Measurements from ENCODE around the gene SHC3.
"Not testable (repeated sequence)": the region's sequence is repeated elsewhere in the genome, so short reads cannot be mapped to it uniquely, and the experiment has no call there.

The SHC3 gene

GRCh38 chr9:89212171-89212570 is 33.6 kb upstream of the SHC3 start:
- Histone ChIP-seq H3K4me1 (ENCODE audit: control insufficient read depth, insufficient read depth, low read length, poor library complexity, severe bottlenecking) (no peaks in the 10 kb centered on the region), H3K36me3 (ENCODE audit: control insufficient read depth, insufficient read depth, low read length) (no peaks in the 10 kb centered on the region), H3K4me3 (ENCODE audit: extremely low read depth, insufficient read depth, low read length, poor library complexity, severe bottlenecking) (no peak overlapping the region), H3K27ac (ENCODE audit: low read depth, low read length, severe bottlenecking) (no peak overlapping the region), H3K9me3 (ENCODE audit: control insufficient read depth, low read length) (peaks cover 3% of the 10 kb centered on the region)
- no CpG with 5 or more reads among the region's 1 CpG for WGBS, 2 experiments (ENCODE audit: insufficient coverage in 2 of 2)

- not testable (repeated sequence) for H3K27ac ChIP-seq (ENCODE audit: low read depth, low read length, severe bottlenecking); H3K4me3 ChIP-seq (ENCODE audit: extremely low read depth, insufficient read depth, low read length, poor library complexity, severe bottlenecking); H3K36me3 ChIP-seq (ENCODE audit: control insufficient read depth, insufficient read depth, low read length); H3K4me1 ChIP-seq (ENCODE audit: control insufficient read depth, insufficient read depth, low read length, poor library complexity, severe bottlenecking); H3K9me3 ChIP-seq (ENCODE audit: control insufficient read depth, low read length)
- 92 to 97% methylated on average over 10 to 16 of the region's 21 CpGs for WGBS, 2 experiments (ENCODE audit: insufficient coverage in 2 of 2)
These were observed 30.7 kb upstream of the SHC3 start for GRCh38 chr9:89209311-89209710.

- Histone ChIP-seq H3K36me3 (ENCODE audit: control insufficient read depth, insufficient read depth, low read length) (no peaks in the 10 kb centered on the region), H3K9me3 (ENCODE audit: control insufficient read depth, low read length) (no peaks in the 10 kb centered on the region), H3K4me1 (ENCODE audit: control insufficient read depth, insufficient read depth, low read length, poor library complexity, severe bottlenecking) (no peaks in the 10 kb centered on the region), H3K27ac (ENCODE audit: low read depth, low read length, severe bottlenecking) (no peak overlapping the region), H3K4me3 (ENCODE audit: extremely low read depth, insufficient read depth, low read length, poor library complexity, severe bottlenecking) (no peak overlapping the region)
- WGBS, 2 experiments (ENCODE audit: insufficient coverage in 2 of 2), result 86 to 93% methylated on average over 2 of the region's 4 CpGs
These were observed 28.4 kb upstream of the SHC3 start for GRCh38 chr9:89207026-89207425.

GRCh38 chr9:89204801-89205200 is 26.2 kb upstream of the SHC3 start:
- Histone ChIP-seq H3K4me1 (ENCODE audit: control insufficient read depth, insufficient read depth, low read length, poor library complexity, severe bottlenecking) (no peaks in the 10 kb centered on the region), H3K4me3 (ENCODE audit: extremely low read depth, insufficient read depth, low read length, poor library complexity, severe bottlenecking) (no peak overlapping the region), H3K27ac (ENCODE audit: low read depth, low read length, severe bottlenecking) (no peak overlapping the region), H3K36me3 (ENCODE audit: control insufficient read depth, insufficient read depth, low read length) (no peaks in the 10 kb centered on the region), H3K9me3 (ENCODE audit: control insufficient read depth, low read length) (no peaks in the 10 kb centered on the region)
- 89 to 90% methylated on average over 5 of the region's 5 CpGs for WGBS, 2 experiments (ENCODE audit: insufficient coverage in 2 of 2)

DNA sequence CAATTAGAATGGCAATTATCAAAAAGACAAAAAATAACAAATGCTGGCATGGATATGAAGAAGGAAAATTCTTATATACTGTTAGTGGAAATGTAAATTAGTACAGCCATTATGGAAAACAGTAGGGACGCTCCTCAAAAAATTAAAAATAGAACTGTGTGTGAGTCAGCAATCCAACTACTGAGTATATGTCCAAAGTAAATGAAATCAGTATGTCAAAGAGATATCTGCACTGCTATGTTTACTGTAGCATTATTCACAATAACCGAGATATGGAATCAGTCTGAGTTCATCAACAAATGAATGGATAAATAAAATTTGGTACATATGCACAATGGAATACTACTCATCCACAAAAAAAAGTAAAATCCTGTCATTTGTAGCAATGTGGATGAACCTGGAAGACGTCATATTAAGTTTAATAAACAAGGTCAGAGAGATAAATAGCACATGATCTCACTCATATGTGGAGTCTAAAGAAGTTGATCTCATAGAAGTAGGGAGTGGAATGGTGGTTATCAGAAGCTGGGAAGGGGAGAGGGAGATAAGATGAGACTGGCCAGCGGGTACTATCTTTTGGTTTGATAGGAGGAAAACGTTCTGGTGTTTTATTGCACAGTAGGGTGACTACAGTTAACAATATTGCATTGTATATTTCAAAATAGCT is 16.6 kb upstream of the SHC3 start:
- H3K27ac ChIP-seq (ENCODE audit: low read depth, low read length, severe bottlenecking), result no peak overlapping the region
- no peaks in the 10 kb centered on the region for H3K36me3 ChIP-seq (ENCODE audit: control insufficient read depth, insufficient read depth, low read length)
- H3K4me3 ChIP-seq (ENCODE audit: extremely low read depth, insufficient read depth, low read length, poor library complexity, severe bottlenecking), result no peak overlapping the region
- H3K9me3 ChIP-seq (ENCODE audit: control insufficient read depth, low read length), result peaks cover 2% of the 10 kb centered on the region
- 85% methylated on average over 2 of the region's 5 CpGs; no CpG with 5 or more reads in 1 of the 2 experiments for WGBS, 2 experiments (ENCODE audit: insufficient coverage in 2 of 2)
- H3K4me1 ChIP-seq (ENCODE audit: control insufficient read depth, insufficient read depth, low read length, poor library complexity, severe bottlenecking), result no peaks in the 10 kb centered on the region

GRCh38 chr9:89194421-89195130 is 16.0 kb upstream of the SHC3 start:
- no peaks in the 10 kb centered on the region for H3K4me1 ChIP-seq (ENCODE audit: control insufficient read depth, insufficient read depth, low read length, poor library complexity, severe bottlenecking)
- no peak overlapping the region for H3K27ac ChIP-seq (ENCODE audit: low read depth, low read length, severe bottlenecking)
- peaks cover 2% of the 10 kb centered on the region for H3K9me3 ChIP-seq (ENCODE audit: control insufficient read depth, low read length)
- 80 to 88% methylated on average over 1 of the region's 4 CpGs for WGBS, 2 experiments (ENCODE audit: insufficient coverage in 2 of 2)
- H3K4me3 ChIP-seq (ENCODE audit: extremely low read depth, insufficient read depth, low read length, poor library complexity, severe bottlenecking), result no peak overlapping the region
- no peaks in the 10 kb centered on the region for H3K36me3 ChIP-seq (ENCODE audit: control insufficient read depth, insufficient read depth, low read length)

GRCh38 chr9:89191004-89191403 is 12.4 kb upstream of the SHC3 start:
- no peaks in the 10 kb centered on the region for H3K4me1 ChIP-seq (ENCODE audit: control insufficient read depth, insufficient read depth, low read length, poor library complexity, severe bottlenecking)
- H3K9me3 ChIP-seq (ENCODE audit: control insufficient read depth, low read length), result no peaks in the 10 kb centered on the region
- no peaks in the 10 kb centered on the region for H3K36me3 ChIP-seq (ENCODE audit: control insufficient read depth, insufficient read depth, low read length)
- H3K4me3 ChIP-seq (ENCODE audit: extremely low read depth, insufficient read depth, low read length, poor library complexity, severe bottlenecking), result no peak overlapping the region
- no peak overlapping the region for H3K27ac ChIP-seq (ENCODE audit: low read depth, low read length, severe bottlenecking)

- no peak overlapping the region for H3K4me3 ChIP-seq (ENCODE audit: extremely low read depth, insufficient read depth, low read length, poor library complexity, severe bottlenecking)
- 83% methylated on average over 2 of the region's 2 CpGs; no CpG with 5 or more reads in 1 of the 2 experiments for WGBS, 2 experiments (ENCODE audit: insufficient coverage in 2 of 2)
- no peak overlapping the region for H3K27ac ChIP-seq (ENCODE audit: low read depth, low read length, severe bottlenecking)
- no peaks in the 10 kb centered on the region for H3K4me1 ChIP-seq (ENCODE audit: control insufficient read depth, insufficient read depth, low read length, poor library complexity, severe bottlenecking)
- no peaks in the 10 kb centered on the region for H3K9me3 ChIP-seq (ENCODE audit: control insufficient read depth, low read length)
- no peaks in the 10 kb centered on the region for H3K36me3 ChIP-seq (ENCODE audit: control insufficient read depth, insufficient read depth, low read length)
These were observed 10.6 kb upstream of the SHC3 start for GRCh38 chr9:89189215-89189614.

DNA sequence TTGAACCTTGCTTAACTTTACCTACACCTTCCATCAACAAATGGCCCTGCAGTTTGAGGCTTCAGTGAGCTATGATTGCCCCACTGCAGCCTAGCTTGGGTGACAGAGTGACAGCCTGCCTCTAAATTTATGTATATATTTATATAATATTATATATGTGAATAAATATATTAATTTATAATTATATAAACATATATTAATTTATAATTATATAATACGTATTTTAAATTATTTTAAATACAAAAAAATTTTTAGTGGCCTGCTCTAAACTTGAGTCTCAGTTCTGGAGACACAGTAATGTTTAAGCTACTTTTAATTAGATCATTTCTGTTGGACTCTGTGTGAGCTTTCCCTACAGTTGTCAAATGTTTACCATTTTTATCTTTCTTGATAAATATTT is 9.3 kb upstream of the SHC3 start:
- Histone ChIP-seq H3K9me3 (ENCODE audit: control insufficient read depth, low read length) (no peaks in the 10 kb centered on the region), H3K4me1 (ENCODE audit: control insufficient read depth, insufficient read depth, low read length, poor library complexity, severe bottlenecking) (no peaks in the 10 kb centered on the region), H3K4me3 (ENCODE audit: extremely low read depth, insufficient read depth, low read length, poor library complexity, severe bottlenecking) (no peak overlapping the region), H3K27ac (ENCODE audit: low read depth, low read length, severe bottlenecking) (no peak overlapping the region), H3K36me3 (ENCODE audit: control insufficient read depth, insufficient read depth, low read length) (no peaks in the 10 kb centered on the region)
- WGBS, 2 experiments (ENCODE audit: insufficient coverage in 2 of 2), result no CpG with 5 or more reads among the region's 1 CpG

GRCh38 chr9:89187541-89187940 is 8.9 kb upstream of the SHC3 start:
- H3K36me3 ChIP-seq (ENCODE audit: control insufficient read depth, insufficient read depth, low read length), result no peaks in the 10 kb centered on the region
- no peak overlapping the region for H3K27ac ChIP-seq (ENCODE audit: low read depth, low read length, severe bottlenecking)
- H3K4me1 ChIP-seq (ENCODE audit: control insufficient read depth, insufficient read depth, low read length, poor library complexity, severe bottlenecking), result no peaks in the 10 kb centered on the region
- no peaks in the 10 kb centered on the region for H3K9me3 ChIP-seq (ENCODE audit: control insufficient read depth, low read length)
- WGBS, 2 experiments (ENCODE audit: insufficient coverage in 2 of 2), result no CpG with 5 or more reads among the region's 2 CpGs
- H3K4me3 ChIP-seq (ENCODE audit: extremely low read depth, insufficient read depth, low read length, poor library complexity, severe bottlenecking), result no peak overlapping the region

GRCh38 chr9:89186960-89187359 is 8.3 kb upstream of the SHC3 start:
- Histone ChIP-seq H3K9me3 (ENCODE audit: control insufficient read depth, low read length) (no peaks in the 10 kb centered on the region), H3K4me1 (ENCODE audit: control insufficient read depth, insufficient read depth, low read length, poor library complexity, severe bottlenecking) (no peaks in the 10 kb centered on the region), H3K4me3 (ENCODE audit: extremely low read depth, insufficient read depth, low read length, poor library complexity, severe bottlenecking) (no peak overlapping the region), H3K36me3 (ENCODE audit: control insufficient read depth, insufficient read depth, low read length) (no peaks in the 10 kb centered on the region), H3K27ac (ENCODE audit: low read depth, low read length, severe bottlenecking) (no peak overlapping the region)
- WGBS, 2 experiments (ENCODE audit: insufficient coverage in 2 of 2), result 75% methylated on average over 2 of the region's 5 CpGs; no CpG with 5 or more reads in 1 of the 2 experiments
